MM.1S (cell line): ENCODE measurements around the gene AKAP3.

ENCODE experiments used
- DNase-seq: peaks from one replicate; pipeline ENCODE4 v3.0.0-alpha.2; 2015
- H2AFZ ChIP-seq: fragments of 300-600 bp; sonication (generic); 2 replicates; pipeline ENCODE4 v1.6.0; 2016; ENCODE audit warnings: antibody characterized with exemption, low read length
- H3F3A ChIP-seq: fragments of 300-600 bp; sonication (generic); 2 replicates; pipeline ENCODE4 v1.6.1; 2016; ENCODE audit warnings: mild to moderate bottlenecking, antibody characterized with exemption, low read length, moderate library complexity, mixed read lengths; ENCODE audit not compliant: insufficient read depth
- H3K27ac ChIP-seq: fragments of 300-600 bp; sonication (generic); 2 replicates; pipeline ENCODE4 v1.5.1; 2016; ENCODE audit warnings: mild to moderate bottlenecking, low read length
- H3K27me3 ChIP-seq: fragments of 300-600 bp; sonication (generic); replicated peaks from 2 replicates; pipeline ENCODE4 v1.6.0; 2016; ENCODE audit warnings: low read length; ENCODE audit not compliant: insufficient read depth
- H3K36me3 ChIP-seq: fragments of 300-600 bp; sonication (generic); replicated peaks from 2 replicates; pipeline ENCODE4 v1.6.1; 2016; ENCODE audit warnings: mild to moderate bottlenecking, low read length, mixed read lengths; ENCODE audit not compliant: insufficient read depth
- H3K4me1 ChIP-seq: fragments of 300-600 bp; sonication (generic); 2 replicates; pipeline ENCODE4 v1.6.1; 2016; ENCODE audit warnings: low read length, mixed read lengths
- H3K4me2 ChIP-seq: fragments of 300-600 bp; sonication (generic); 2 replicates; pipeline ENCODE4 v1.6.0; 2016; ENCODE audit warnings: low read depth, low read length
- H3K4me3 ChIP-seq: fragments of 300-600 bp; sonication (generic); 2 replicates; pipeline ENCODE4 v1.5.1; 2016; ENCODE audit warnings: low read length, mixed read lengths
- H3K79me2 ChIP-seq: fragments of 300-600 bp; sonication (generic); 2 replicates; pipeline ENCODE4 v1.6.1; 2016; ENCODE audit warnings: mixed run types, low read length, mixed read lengths
- H3K9ac ChIP-seq: fragments of 300-600 bp; sonication (generic); 2 replicates; pipeline ENCODE4 v1.6.1; 2016; ENCODE audit warnings: low read length, mixed read lengths
- H3K9me2 ChIP-seq: fragments of 300-600 bp; sonication (generic); replicated peaks from 2 replicates; pipeline ENCODE4 v1.6.1; 2016; ENCODE audit warnings: mild to moderate bottlenecking, low read length, mixed read lengths; ENCODE audit not compliant: insufficient read depth
- H3K9me3 ChIP-seq: fragments of 300-600 bp; sonication (generic); replicated peaks from 2 replicates; pipeline ENCODE4 v1.6.1; 2016; ENCODE audit warnings: mild to moderate bottlenecking, low read length, mixed read lengths; ENCODE audit not compliant: insufficient read depth
- H4K20me1 ChIP-seq: fragments of 300-600 bp; sonication (generic); 2 replicates; pipeline ENCODE4 v1.6.1; 2016; ENCODE audit warnings: mild to moderate bottlenecking, low read length, moderate library complexity, mixed read lengths; ENCODE audit not compliant: insufficient read depth
- CTCF ChIP-seq: fragments of 300-600 bp; sonication (generic); IDR thresholded peaks from 2 replicates; pipeline ENCODE4 v1.5.1; 2016; ENCODE audit warnings: antibody characterized with exemption, low read length, mixed read lengths
- EZH2 ChIP-seq: fragments of 300-600 bp; sonication (generic); optimal IDR thresholded peaks from 2 replicates; pipeline ENCODE3; 2017; ENCODE audit warnings: low read depth, mild to moderate bottlenecking, antibody characterized with exemption, low read length, mixed read lengths
- EZH2phosphoT487 ChIP-seq: fragments of 300-600 bp; sonication (generic); IDR thresholded peaks from 2 replicates; pipeline ENCODE4 v1.6.1; 2018; ENCODE audit warnings: antibody characterized with exemption, low read length

AKAP3 gene

GRCh38 chr12:4681732-4682131, 32.9 kb upstream of the AKAP3 start:
- Histone ChIP-seq H3K9me2 (no peaks in the 10 kb centered on the region), H3F3A (no peaks in the 10 kb centered on the region), H3K4me3 (no peak overlapping the region), H3K27ac (no peak overlapping the region), H3K36me3 (no peaks in the 10 kb centered on the region; the same call in 1 of the 2 replicates), H3K79me2 (no peaks in the 10 kb centered on the region), H2AFZ (no peak overlapping the region), H3K9me3 (no peaks in the 10 kb centered on the region), H3K4me2 (no peak overlapping the region), H4K20me1 (no peaks in the 10 kb centered on the region), H3K9ac (no peak overlapping the region), H3K27me3 (no peaks in the 10 kb centered on the region), H3K4me1 (no peaks in the 10 kb centered on the region)
- TF ChIP-seq EZH2: no peak
- no peak for TF ChIP-seq EZH2phosphoT487
- TF ChIP-seq CTCF: no peak
- no peak for DNase-seq

DNA sequence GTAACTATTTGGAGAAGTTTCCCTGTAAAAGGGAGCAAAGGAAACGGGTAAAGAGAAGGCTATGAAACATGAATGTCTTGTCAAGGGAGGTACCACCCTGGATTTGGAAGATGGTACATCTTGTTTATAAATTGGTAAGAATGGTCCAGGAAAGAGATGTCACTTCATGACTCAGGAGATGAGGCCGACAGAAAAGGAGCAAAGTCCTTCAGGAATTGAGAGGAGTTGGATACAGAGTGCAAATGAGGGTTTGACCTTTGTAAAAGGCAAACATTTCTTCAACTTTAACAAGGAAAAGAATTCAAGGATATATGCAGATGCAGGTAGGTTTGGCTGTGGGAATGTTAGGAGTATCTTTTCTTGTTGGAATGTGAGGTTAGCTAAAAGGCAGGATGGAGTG, 30.9 kb upstream of the AKAP3 start:
- no peak for DNase-seq
- TF ChIP-seq EZH2 (no peak), EZH2phosphoT487 (no peak)
- no peaks in the 10 kb centered on the region for H3K9me2 ChIP-seq
- no peaks in the 10 kb centered on the region for H3K9me3 ChIP-seq
- no peaks in the 10 kb centered on the region; the same call in 1 of the 2 replicates for H3K36me3 ChIP-seq
- H3K4me1 ChIP-seq: no peaks in the 10 kb centered on the region
- H3F3A ChIP-seq: no peaks in the 10 kb centered on the region
- no peak overlapping the region for H2AFZ ChIP-seq
- no peaks in the 10 kb centered on the region for H3K27me3 ChIP-seq
- H3K4me3 ChIP-seq: no peak overlapping the region
- H4K20me1 ChIP-seq: no peaks in the 10 kb centered on the region
- H3K4me2 ChIP-seq: no peak overlapping the region
- no peak overlapping the region for H3K27ac ChIP-seq
- H3K9ac ChIP-seq: no peak overlapping the region
- H3K79me2 ChIP-seq: no peaks in the 10 kb centered on the region

- TF ChIP-seq CTCF (no peak), EZH2 (no peak), EZH2phosphoT487 (no peak)
- no peak overlapping the region for H3K9ac ChIP-seq
- DNase-seq: no peak
Measured at GRCh38 chr12:4665236-4665635, 16.4 kb upstream of the AKAP3 start.

DNA sequence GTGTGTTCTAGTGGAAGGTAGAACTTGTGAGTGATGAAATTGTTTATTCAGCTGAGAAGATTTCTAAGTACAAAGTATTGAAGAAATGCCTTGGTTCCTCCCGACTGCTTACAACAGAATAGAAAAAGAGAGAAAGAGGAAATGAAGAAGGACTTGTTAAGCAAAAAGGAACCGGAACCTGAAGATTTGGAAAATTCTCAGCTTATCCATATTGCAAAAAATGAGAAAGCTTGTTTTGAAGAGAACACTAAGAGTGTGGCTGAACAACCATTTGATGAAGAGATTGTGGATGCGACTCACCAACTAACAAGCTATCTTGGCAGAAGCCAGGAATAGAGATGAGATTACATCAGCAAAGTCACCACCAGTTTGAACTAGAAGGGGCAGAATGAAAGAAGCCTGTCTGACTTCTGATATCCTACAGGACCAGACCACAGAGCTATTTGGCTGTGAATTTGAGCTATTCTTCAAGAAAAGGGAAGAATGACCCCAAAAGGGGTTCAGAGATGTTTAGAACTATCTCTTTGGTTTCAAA, 15.2 kb upstream of the AKAP3 start:
- Histone ChIP-seq H3K27me3 (no peaks in the 10 kb centered on the region), H3K4me2 (no peak overlapping the region), H3K9ac (no peak overlapping the region), H3K9me3 (no peaks in the 10 kb centered on the region), H3F3A (no peaks in the 10 kb centered on the region), H3K27ac (no peak overlapping the region), H2AFZ (no peak overlapping the region), H4K20me1 (no peaks in the 10 kb centered on the region), H3K4me3 (no peak overlapping the region), H3K4me1 (no peaks in the 10 kb centered on the region), H3K36me3 (peaks cover 29% of the 10 kb centered on the region), H3K9me2 (no peaks in the 10 kb centered on the region), H3K79me2 (peaks cover 5% of the 10 kb centered on the region; the same call in 1 of the 2 replicates)
- TF ChIP-seq CTCF: no peak
- TF ChIP-seq EZH2phosphoT487: no peak
- TF ChIP-seq EZH2: no peak
- DNase-seq: no peak

More at GRCh38 chr12:4665236-4665635, 16.4 kb upstream of the AKAP3 start:
- H3K4me2 ChIP-seq: no peak overlapping the region
- peaks cover 5% of the 10 kb centered on the region; the same call in 1 of the 2 replicates for H3K79me2 ChIP-seq
- H3K4me1 ChIP-seq: no peaks in the 10 kb centered on the region
- H3K36me3 ChIP-seq: peaks cover 25% of the 10 kb centered on the region
- H3K4me3 ChIP-seq: no peak overlapping the region
- no peaks in the 10 kb centered on the region for H3K9me2 ChIP-seq
- H3K9me3 ChIP-seq: no peaks in the 10 kb centered on the region
- no peaks in the 10 kb centered on the region for H3K27me3 ChIP-seq
- no peak overlapping the region for H3K27ac ChIP-seq
- no peaks in the 10 kb centered on the region for H4K20me1 ChIP-seq
- H3F3A ChIP-seq: no peaks in the 10 kb centered on the region
- H2AFZ ChIP-seq: no peak overlapping the region
